K562 (cell line): ENCODE results near the gene SYTL4. TPM values are rescaled to one million over a fixed set of nuclear protein-coding genes. Genes with fewer than 3 reads are reported as not detected.
"Not testable (repeated sequence)": the region's sequence is repeated elsewhere in the genome, so short reads cannot be mapped to it uniquely, and the experiment has no call there.

Source experiments
- ATAC-seq: fragments of 200-7000 bp; cut with Tn5 transposase; 3 replicates; pipeline ENCODE4 v1.9.1; 2020; ENCODE audit warnings: moderate library complexity
- BruUV-seq: library from RNA; stranded (reverse); fragments of 400-500 nt; replicated peaks from 2 replicates; lab custom pipeline; 2021; lab: Mats Ljungman, UMichigan
- CTCF ChIA-PET: fragments of 300-600 bp; formaldehyde crosslinking; extraction: SDS; loops from one replicate; lab custom pipeline; 2021; ENCODE audit warnings: low intra/inter-chr PET ratio; lab: Yijun Ruan, JAX
- POLR2A ChIA-PET: fragments of 300-600, 350-650 bp; sonication (Branson Sonifier 250); formaldehyde crosslinking; extraction: SDS; loops from one replicate; lab custom pipeline; 2021; ENCODE audit warnings: antibody characterized with exemption, inconsistent platforms; lab: Yijun Ruan, JAX
- DNase-seq, 4 experiments: peaks; one replicate each; pipeline versions ENCODE4 v3.0.0 to v3.0.0-alpha.2; 2011 to 2018; ENCODE audit warnings: low spot score in 3 of 4, mixed read lengths in 3 of 4; ENCODE audit errors: extremely low read depth in 1 of 4
- FAIRE-seq: peaks from 2 replicates; lab custom pipeline; 2011; peaks lifted over from hg19 to GRCh38; lab: Jason Lieb, UNC
- H2AFZ ChIP-seq: 2 replicates; pipeline ENCODE4 v1.6.0; 2011; ENCODE audit warnings: low read depth, low read length, control low read depth, inconsistent platforms
- H3K27ac ChIP-seq: fragments of 200-600 bp; 3 replicates; pipeline ENCODE4 v1.8.0; 2011; ENCODE audit warnings: low read depth, mild to moderate bottlenecking, control low read depth, inconsistent platforms, low read length, moderate library complexity, mixed read lengths; ENCODE audit errors: extremely low read depth
- H3K27me3 ChIP-seq, 2 experiments: fragments of 300-600 bp in 1 of 2; 2 replicates in 1 of 2; 3 replicates in 1 of 2; pipeline versions ENCODE4 v1.6.0 to v1.8.0; 2011; ENCODE audit warnings: inconsistent platforms in 2 of 2, low read length in 2 of 2, mild to moderate bottlenecking in 1 of 2, mixed read lengths in 1 of 2, moderate library complexity in 1 of 2; ENCODE audit not compliant: control insufficient read depth in 2 of 2, insufficient read depth in 2 of 2
- H3K36me3 ChIP-seq: fragments of 300-600 bp; 3 replicates; pipeline ENCODE4 v1.8.0; 2011; ENCODE audit warnings: mild to moderate bottlenecking, low read length, inconsistent platforms; ENCODE audit not compliant: control insufficient read depth, insufficient read depth
- H3K4me1 ChIP-seq, 2 experiments: fragments of 200-600 bp in 1 of 2; replicated peaks in 1 of 2; 2 replicates in 1 of 2; 3 replicates in 1 of 2; pipeline versions ENCODE4 v1.5.1 to v1.8.0; 2011; ENCODE audit warnings: inconsistent platforms in 2 of 2, low read length in 2 of 2, mild to moderate bottlenecking in 1 of 2, mixed read lengths in 1 of 2, moderate library complexity in 1 of 2; ENCODE audit not compliant: control insufficient read depth in 2 of 2, insufficient read depth in 2 of 2
- H3K4me2 ChIP-seq: 2 replicates; pipeline ENCODE4 v1.6.1; 2011; ENCODE audit warnings: low read length, control low read depth, inconsistent platforms, mixed read lengths; ENCODE audit not compliant: insufficient read depth
- H3K4me3 ChIP-seq: fragments of 200-600 bp; sonication (generic), shearing (Covaris generic); 2 replicates; pipeline ENCODE4 v1.5.1; 2016; ENCODE audit warnings: control low read depth, inconsistent platforms
- H3K79me2 ChIP-seq: fragments of 200-600 bp; 3 replicates; pipeline ENCODE4 v1.8.0; 2011; ENCODE audit warnings: low read length, inconsistent platforms; ENCODE audit not compliant: control insufficient read depth, insufficient read depth
- H3K9ac ChIP-seq, 2 experiments: 2 replicates each; pipeline versions ENCODE4 v1.6.0 to v1.6.1; 2011; ENCODE audit warnings: low read depth in 2 of 2, low read length in 2 of 2, control low read depth in 1 of 2, inconsistent platforms in 1 of 2, mild to moderate bottlenecking in 1 of 2, mixed read lengths in 1 of 2; ENCODE audit not compliant: insufficient read depth in 1 of 2
- H3K9me1 ChIP-seq: one replicate; pipeline ENCODE4 v1.6.0; 2011; ENCODE audit warnings: inconsistent platforms, mild to moderate bottlenecking, low read length, moderate library complexity; ENCODE audit not compliant: control insufficient read depth, insufficient read depth
- H3K9me3 ChIP-seq: replicated peaks from 2 replicates; pipeline ENCODE4 v1.5.1; 2011; ENCODE audit warnings: low read depth, low read length, inconsistent platforms; ENCODE audit not compliant: control insufficient read depth, insufficient read depth
- H4K20me1 ChIP-seq: replicated peaks from 2 replicates; pipeline ENCODE4 v1.6.1; 2011; ENCODE audit warnings: low read length, inconsistent platforms, mixed read lengths; ENCODE audit not compliant: control insufficient read depth, insufficient read depth
- ARID1B ChIP-seq: fragments of 450-650 bp; IDR thresholded peaks from 2 replicates; pipeline ENCODE4 v1.6.1; 2016; ENCODE audit warnings: antibody characterized with exemption, mild to moderate bottlenecking, inconsistent platforms
- CBFA2T3 ChIP-seq: fragments of 450-650 bp; IDR thresholded peaks from 2 replicates; pipeline ENCODE4 v1.6.1; 2017
- JUNB ChIP-seq: fragments of 450-650 bp; formaldehyde crosslinking; conservative IDR thresholded peaks from 2 replicates; pipeline ENCODE4 v1.4.0; 2020; ENCODE audit warnings: mild to moderate bottlenecking
- PML ChIP-seq: IDR thresholded peaks from 2 replicates; pipeline ENCODE4 v1.6.1; 2012; ENCODE audit warnings: low read length, inconsistent platforms
- TEAD1 ChIP-seq, 2 experiments: fragments of 450-650 bp in 1 of 2; sonication (generic) in 1 of 2; formaldehyde crosslinking; IDR thresholded peaks; 2 replicates each; pipeline versions ENCODE4 v1.4.0 to v1.8.0; 2020 to 2022; ENCODE audit warnings: mild to moderate bottlenecking in 2 of 2, missing genetic modification reagents in 1 of 2
- ZFPM2 ChIP-seq: fragments of 250-450 bp; sonication (Bioruptor Pico); IDR thresholded peaks from 2 replicates; pipeline ENCODE4 v1.5.1; 2022; ENCODE audit warnings: mild to moderate bottlenecking
- ZNF140 ChIP-seq: fragments of 250-450 bp; sonication (Bioruptor Pico); IDR thresholded peaks from 2 replicates; pipeline ENCODE4 v1.8.0; 2021; ENCODE audit warnings: moderate library complexity, mild to moderate bottlenecking, inconsistent platforms
- WGBS: fragments of 100-300 bp; shearing (Covaris generic); methylation state at CpG from one replicate; pipeline ENCODE4 v1.1.6; 2016; ENCODE audit warnings: low coverage, mixed read lengths; ENCODE audit not compliant: insufficient coverage; ENCODE audit errors: missing lambda C conversion rate; 5-methylcytosine and 5-hydroxymethylcytosine counted together
- in situ Hi-C: fragments of 300-500 bp; cut with MboI; formaldehyde crosslinking; loops from 4 replicates; pipeline ENCODE4 v1.15.0; 2018; ENCODE audit warnings: inconsistent platforms, mixed read lengths
- intact Hi-C: fragments of 100-400 bp; cut with micrococcal nuclease; formaldehyde crosslinking; loops from 2 replicates; pipeline ENCODE4 v1.14.2; 2022
- polyA plus RNA-seq, 8 experiments: library from polyadenylated mRNA; depleted of rRNA in 4 of 8; stranded (reverse) in 5 of 8; unstranded in 3 of 8; fragments of >200 nt; fragmentation: Nextera tagmentation in 2 of 8; fragmentation: Illumina TruSeq in 1 of 8; extraction: Ambion mirVana in 2 of 8; extraction: Trizol in 1 of 8; gene quantifications; 2 replicates each; pipeline versions ENCODE4 v1.2.1 to v1.2.3, GENCODE V29; 2011 to 2014; ENCODE audit warnings: inconsistent platforms in 1 of 8, missing spikeins in 1 of 8
- total RNA-seq, 7 experiments: library from RNA; depleted of rRNA in 6 of 7; stranded (reverse); fragments of >200 nt in 6 of 7; fragmentation: Illumina TruSeq in 2 of 7; extraction: Trizol in 2 of 7; gene quantifications; 2 replicates each; pipeline versions ENCODE4 v1.2.1 to v1.2.3, GENCODE V29; 2011 to 2021; ENCODE audit warnings: low replicate concordance in 1 of 7
- TF ChIP-seq, protein P1 (sequence below): fragments of 450-650 bp; IDR thresholded peaks from 2 replicates; pipeline ENCODE4 v1.6.1; 2018; ENCODE audit warnings: mild to moderate bottlenecking, low read depth; ENCODE audit not compliant: partially characterized antibody
- TF ChIP-seq, protein P2 (sequence below): sonication (generic); formaldehyde crosslinking; IDR thresholded peaks from 2 replicates; pipeline ENCODE4 v1.8.0; 2022; ENCODE audit warnings: mild to moderate bottlenecking, missing genetic modification reagents

The SYTL4 gene
- total and polyA plus RNA-seq, 9 of the 15 experiments (the other 6 are each of a cell fraction or from before 2014, with no cell fraction given) = 0.65 to 9.0 (median 1.5) TPM

DNA sequence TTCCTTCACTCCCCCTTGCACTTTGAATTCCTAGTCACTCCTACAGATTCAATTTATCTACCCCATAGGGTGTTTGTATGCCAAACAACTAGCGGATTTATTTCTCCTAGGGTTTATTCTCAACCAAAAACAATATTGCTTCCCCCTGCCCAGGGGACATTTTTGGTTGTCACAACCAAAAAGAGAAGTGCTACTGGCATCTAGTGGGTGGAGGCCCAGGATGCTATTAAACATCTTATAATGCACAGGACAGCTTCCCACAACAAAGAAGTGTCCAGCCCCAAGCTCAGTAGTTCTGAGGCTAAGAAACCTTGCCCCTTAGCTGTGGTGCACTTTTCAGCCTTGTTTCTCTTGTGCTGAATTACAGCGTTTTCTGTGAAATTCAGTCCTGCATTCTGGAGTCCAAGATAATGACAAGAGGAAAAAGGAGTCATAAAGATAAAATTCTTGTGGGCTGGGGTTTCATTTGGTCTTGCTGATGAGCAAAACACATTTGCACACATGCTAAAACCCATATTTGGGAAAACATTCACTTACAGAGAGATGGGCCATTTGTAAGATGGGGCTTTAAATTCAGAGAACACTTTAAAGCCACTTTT lies 11.2 kb upstream of the SYTL4 start (continued):
- TF ChIP-seq ARID1B = peak; percentile 81
- peak; percentile 72 for TF ChIP-seq PML
- peak; percentile 83 for TF ChIP-seq CBFA2T3
- TF ChIP-seq TEAD1 (CRISPR knock-in tag; IDR thresholded peaks at IDR 0.05) = peak; percentile 90 to 91

DNA sequence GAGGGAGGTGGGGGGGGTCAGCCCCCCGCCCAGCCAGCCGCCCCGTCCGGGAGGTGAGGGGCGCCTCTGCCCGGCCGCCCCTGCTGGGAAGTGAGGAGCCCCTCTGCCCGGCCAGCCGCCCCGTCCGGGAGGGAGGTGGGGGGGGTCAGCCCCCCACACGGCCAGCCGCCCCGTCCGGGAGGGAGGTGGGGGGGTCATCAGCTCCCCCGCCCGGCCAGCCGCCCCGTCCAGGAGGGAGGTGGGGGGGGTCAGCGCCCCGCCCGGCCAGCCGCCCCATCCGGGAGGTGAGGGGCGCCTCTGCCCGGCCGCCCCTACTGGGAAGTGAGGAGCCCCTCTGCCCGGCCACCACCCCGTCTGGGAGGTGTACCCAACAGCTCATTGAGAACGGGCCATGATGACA lies 7.9 kb downstream of the SYTL4 start:
- H3K4me1 ChIP-seq, H4K20me1 ChIP-seq, H3K36me3 ChIP-seq, H3K9ac ChIP-seq, POLR2A ChIA-PET, H3K9me3 ChIP-seq, FAIRE-seq, H3K9me1 ChIP-seq, H2AFZ ChIP-seq, H3K4me3 ChIP-seq, H3K27me3 ChIP-seq, in situ Hi-C loops, CTCF ChIA-PET, BruUV-seq, DNase-seq, H3K27ac ChIP-seq, intact Hi-C loops, H3K79me2 ChIP-seq, H3K4me2 ChIP-seq, ATAC-seq: not testable (repeated sequence)
- WGBS = no CpG with 5 or more reads among the region's 30 CpGs

DNA sequence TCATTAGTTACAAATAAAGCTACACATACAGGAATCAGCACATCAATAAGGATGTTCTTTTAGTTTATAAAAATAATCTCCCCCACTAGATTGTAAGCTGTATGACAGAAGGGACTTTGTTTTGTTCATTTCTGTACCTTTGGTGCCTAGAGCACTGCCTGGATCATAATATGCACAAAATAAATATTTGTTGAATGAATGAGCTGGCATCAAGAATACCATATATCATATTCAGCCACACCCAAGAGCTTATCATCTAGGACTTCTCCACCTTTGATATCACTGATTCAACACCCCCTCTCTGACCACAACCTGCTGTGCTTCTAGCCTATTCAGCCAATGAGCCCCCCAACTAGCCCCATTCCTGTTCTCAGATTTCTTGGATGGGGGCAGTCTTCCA lies 10.6 kb downstream of the SYTL4 start:
- H3K27me3 ChIP-seq = no peaks in the 10 kb centered on the region
- in situ Hi-C loops = no loop called here
- H3K4me1 ChIP-seq = no peaks in the 10 kb centered on the region
- no peaks in the 10 kb centered on the region for H4K20me1 ChIP-seq
- POLR2A ChIA-PET = no interaction called here
- no peak overlapping the region for H2AFZ ChIP-seq
- no peak for TF ChIP-seq ZFPM2 (CRISPR knock-in tag)
- no peak for TF ChIP-seq ZNF140 (CRISPR knock-in tag)
- TF ChIP-seq, protein P1, sequence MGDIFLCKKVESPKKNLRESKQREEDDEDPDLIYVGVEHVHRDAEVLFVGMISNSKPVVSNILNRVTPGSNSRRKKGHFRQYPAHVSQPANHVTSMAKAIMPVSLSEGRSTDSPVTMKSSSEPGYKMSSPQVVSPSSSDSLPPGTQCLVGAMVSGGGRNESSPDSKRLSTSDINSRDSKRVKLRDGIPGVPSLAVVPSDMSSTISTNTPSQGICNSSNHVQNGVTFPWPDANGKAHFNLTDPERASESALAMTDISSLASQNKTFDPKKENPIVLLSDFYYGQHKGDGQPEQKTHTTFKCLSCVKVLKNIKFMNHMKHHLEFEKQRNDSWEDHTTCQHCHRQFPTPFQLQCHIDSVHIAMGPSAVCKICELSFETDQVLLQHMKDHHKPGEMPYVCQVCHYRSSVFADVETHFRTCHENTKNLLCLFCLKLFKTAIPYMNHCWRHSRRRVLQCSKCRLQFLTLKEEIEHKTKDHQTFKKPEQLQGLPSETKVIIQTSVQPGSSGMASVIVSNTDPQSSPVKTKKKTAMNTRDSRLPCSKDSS = no peak
- no peak for TF ChIP-seq JUNB (CRISPR knock-in tag)
- TF ChIP-seq, protein P2, sequence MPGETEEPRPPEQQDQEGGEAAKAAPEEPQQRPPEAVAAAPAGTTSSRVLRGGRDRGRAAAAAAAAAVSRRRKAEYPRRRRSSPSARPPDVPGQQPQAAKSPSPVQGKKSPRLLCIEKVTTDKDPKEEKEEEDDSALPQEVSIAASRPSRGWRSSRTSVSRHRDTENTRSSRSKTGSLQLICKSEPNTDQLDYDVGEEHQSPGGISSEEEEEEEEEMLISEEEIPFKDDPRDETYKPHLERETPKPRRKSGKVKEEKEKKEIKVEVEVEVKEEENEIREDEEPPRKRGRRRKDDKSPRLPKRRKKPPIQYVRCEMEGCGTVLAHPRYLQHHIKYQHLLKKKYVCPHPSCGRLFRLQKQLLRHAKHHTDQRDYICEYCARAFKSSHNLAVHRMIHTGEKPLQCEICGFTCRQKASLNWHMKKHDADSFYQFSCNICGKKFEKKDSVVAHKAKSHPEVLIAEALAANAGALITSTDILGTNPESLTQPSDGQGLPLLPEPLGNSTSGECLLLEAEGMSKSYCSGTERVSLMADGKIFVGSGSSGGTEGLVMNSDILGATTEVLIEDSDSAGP (CRISPR knock-in tag) = no peak
- TF ChIP-seq, all 486 proteins: peak for 0
- Histone ChIP-seq H3K9me1 (no peaks in the 10 kb centered on the region), H3K4me2 (no peak overlapping the region), H3K9ac (no peak overlapping the region), H3K36me3 (no peaks in the 10 kb centered on the region), H3K9me3 (no peaks in the 10 kb centered on the region), H3K27ac (no peak overlapping the region), H3K79me2 (no peaks in the 10 kb centered on the region), H3K4me3 (no peak overlapping the region)
- CTCF ChIA-PET = no interaction called here
- intact Hi-C loops = no loop called here
- ATAC-seq = no peak
- FAIRE-seq = no peak
- no TSS peak for BruUV-seq
- DNase-seq = no peak
